GM15510 (cell line): Measurements from ENCODE around the gene VAC14.

Experiments
- POLR2A ChIP-seq: IDR thresholded peaks from 3 replicates; pipeline ENCODE4 v1.6.1; 2011; ENCODE audit warnings: borderline replicate concordance; ENCODE audit not compliant: insufficient read length; ENCODE audit errors: extremely low read depth

Gene VAC14

DNA sequence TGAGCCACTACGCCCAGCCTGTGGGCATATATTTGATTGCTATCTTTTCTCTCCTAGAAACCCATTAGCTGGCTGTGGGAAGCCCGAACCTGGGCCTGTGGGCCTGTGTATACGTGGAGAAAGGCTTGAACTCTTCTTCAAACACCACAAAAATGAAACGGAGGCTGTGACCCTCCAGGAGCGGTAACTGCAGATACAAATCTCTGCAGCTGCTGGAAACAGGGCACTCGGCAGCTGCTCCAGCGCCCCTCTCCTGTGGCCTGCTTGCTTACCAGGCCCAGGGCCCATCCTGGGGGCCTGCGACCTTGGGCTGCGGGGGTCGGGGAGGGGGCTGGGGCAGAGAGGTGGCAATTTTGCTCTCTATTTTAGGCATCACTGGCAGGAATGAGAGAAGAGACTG, 87.1 kb downstream of the VAC14 start:
- no peak for TF ChIP-seq POLR2A

- no peak for TF ChIP-seq POLR2A
Measured at GRCh38 chr16:70713342-70713741, 87.6 kb downstream of the VAC14 start.

- TF ChIP-seq POLR2A = no peak
Measured at GRCh38 chr16:70712942-70713341, 88.0 kb downstream of the VAC14 start.

DNA sequence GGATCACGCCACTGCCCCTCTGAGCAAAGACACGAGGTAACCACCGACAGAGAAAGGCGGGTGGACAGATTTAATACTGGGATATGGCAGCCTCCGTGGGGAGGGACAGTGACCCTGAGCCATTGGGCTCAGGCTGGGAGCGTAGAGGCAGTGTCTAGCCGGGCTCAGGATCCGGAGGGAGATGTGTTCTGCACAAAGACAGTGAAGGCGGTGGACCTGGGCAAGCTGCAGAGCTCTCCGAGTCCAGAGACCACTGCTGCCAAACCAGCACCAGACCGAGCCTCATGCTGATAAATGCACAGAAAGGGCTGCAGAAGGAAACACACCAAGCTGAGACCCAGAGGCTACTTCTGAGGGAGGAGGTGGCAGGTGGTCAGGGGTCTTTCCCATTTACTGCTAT, 88.6 kb downstream of the VAC14 start:
- TF ChIP-seq POLR2A = no peak

GRCh38 chr16:70711211-70712031, 89.5 kb downstream of the VAC14 start:
- TF ChIP-seq POLR2A = no peak

GRCh38 chr16:70710422-70711210, 90.3 kb downstream of the VAC14 start:
- TF ChIP-seq POLR2A = no peak

DNA sequence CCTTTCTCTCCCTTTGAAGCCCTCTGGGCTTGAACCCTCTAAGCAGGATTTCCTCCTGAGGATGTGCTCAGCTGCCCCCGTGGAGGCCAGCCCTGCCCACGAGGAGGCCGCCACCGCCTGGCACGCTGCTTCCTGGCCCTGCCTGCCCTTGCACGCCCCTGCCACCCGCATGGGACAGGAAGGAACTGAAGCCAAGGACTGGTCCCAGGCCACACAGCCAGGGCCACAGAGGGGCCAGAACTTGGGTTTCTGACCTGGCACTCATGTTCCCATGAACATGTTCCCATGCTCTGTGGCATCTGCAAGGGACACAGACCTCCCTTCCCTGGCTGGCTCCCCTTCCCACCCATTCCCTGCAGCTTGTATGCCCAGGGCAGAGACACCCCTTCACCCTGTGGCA, 91.0 kb downstream of the VAC14 start:
- TF ChIP-seq POLR2A = no peak

GRCh38 chr16:70709457-70709856, 91.5 kb downstream of the VAC14 start:
- no peak for TF ChIP-seq POLR2A

- TF ChIP-seq POLR2A = no peak
Measured at GRCh38 chr16:70708366-70709246, 92.4 kb downstream of the VAC14 start.

- TF ChIP-seq POLR2A = no peak
Measured at GRCh38 chr16:70706948-70707465, 94.0 kb downstream of the VAC14 start.

- TF ChIP-seq POLR2A = no peak
Measured at GRCh38 chr16:70705056-70705455, 95.9 kb downstream of the VAC14 start.

DNA sequence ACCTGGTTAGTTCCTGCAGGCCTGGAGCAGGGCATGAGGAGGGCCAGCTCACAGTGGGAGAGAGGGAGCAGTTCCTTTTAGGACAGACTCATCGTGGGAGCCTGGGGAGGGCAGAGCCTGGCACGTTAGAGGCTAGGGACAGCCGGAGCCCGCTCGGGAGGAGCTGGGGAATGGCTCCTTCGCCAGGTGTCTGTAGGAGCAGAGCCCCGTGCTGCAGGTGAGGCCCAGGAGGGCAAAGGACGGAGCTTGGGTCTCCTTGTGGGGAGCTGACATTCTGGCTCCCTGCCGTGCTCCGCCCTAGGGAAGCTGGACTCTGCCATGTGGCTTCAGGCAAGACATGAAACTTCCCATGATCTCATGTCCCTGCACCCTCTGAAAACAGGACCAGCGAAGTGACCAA, 96.4 kb downstream of the VAC14 start:
- TF ChIP-seq POLR2A = no peak

GRCh38 chr16:70703835-70704381, 97.0 kb downstream of the VAC14 start:
- TF ChIP-seq POLR2A = no peak

DNA sequence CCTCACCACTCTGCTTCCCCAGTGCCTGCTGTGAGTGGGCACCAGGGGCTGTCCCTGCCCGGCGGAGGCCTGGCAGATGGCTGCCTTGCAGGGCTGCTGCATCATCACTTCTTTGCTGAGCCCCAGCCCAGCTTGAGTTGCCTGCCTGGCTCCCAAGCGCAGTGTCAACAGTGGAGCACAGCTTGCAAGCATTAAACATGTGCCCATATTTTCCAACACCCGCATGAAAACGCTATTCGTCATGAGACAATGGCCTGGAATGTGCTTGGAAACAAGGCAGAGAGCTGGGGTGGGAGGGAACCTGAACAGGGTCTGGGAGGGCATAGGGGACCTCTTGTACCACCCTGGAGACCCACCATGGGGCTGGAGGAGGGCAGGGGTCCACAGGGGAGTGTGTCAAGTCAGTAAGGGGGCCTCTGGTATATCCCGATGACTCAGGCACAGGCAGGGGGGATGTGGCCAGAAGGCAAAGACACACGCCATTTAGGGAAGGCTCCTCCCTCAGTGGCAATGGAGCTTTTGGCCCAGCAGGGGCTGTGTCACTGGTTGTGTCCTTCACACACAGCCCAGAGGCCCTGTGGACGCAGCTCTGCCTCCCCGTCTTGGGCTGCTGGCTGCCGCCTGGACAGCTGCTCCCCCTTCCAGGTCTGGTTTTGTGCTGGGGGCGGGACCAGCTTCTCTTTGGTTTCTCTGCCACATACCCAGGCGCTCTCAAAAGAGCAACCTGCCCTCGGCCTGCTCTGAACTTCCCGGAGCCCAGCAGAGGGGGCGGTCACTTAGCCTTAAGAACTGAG, 97.7 kb downstream of the VAC14 start:
- TF ChIP-seq POLR2A = no peak

DNA sequence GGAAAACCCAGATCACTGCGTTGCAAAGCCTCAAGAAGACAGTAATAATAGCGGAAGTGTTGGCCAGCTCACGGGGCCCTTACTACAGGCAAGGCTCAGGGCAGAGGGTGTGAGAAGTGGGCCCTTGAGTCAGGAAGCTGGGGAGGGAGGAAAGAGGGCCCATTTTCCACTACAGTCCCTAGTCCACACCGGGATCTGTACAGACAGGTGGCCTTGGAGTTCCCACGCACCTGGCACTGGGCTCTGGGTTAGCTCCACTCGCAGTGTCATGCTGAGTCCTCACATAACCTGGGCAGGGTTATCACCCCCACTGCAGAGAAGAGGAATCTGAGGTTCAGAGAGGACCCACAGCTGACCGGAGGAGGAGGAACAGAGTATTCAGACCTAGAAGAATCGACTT, 98.3 kb downstream of the VAC14 start:
- no peak for TF ChIP-seq POLR2A

- no peak for TF ChIP-seq POLR2A
Measured at GRCh38 chr16:70701998-70702397, 99.0 kb downstream of the VAC14 start.
